ENCODE results near the gene CABP2.
A peak's percentile ranks its signal among the peaks of the same experiment; 100 is the strongest.
"Not testable (repeated sequence)": the region's sequence is repeated elsewhere in the genome, so short reads cannot be mapped to it uniquely, and the experiment has no call there.

Gene CABP2

GRCh38 chr11:67493548-67494370 lies 29.5 kb downstream of the CABP2 start:
- no peak for FAIRE-seq

GRCh38 chr11:67492801-67493547 lies 30.3 kb downstream of the CABP2 start:
- no peak for FAIRE-seq

- FAIRE-seq = no peak
Observed at GRCh38 chr11:67492069-67492727, 31.0 kb downstream of the CABP2 start.

DNA sequence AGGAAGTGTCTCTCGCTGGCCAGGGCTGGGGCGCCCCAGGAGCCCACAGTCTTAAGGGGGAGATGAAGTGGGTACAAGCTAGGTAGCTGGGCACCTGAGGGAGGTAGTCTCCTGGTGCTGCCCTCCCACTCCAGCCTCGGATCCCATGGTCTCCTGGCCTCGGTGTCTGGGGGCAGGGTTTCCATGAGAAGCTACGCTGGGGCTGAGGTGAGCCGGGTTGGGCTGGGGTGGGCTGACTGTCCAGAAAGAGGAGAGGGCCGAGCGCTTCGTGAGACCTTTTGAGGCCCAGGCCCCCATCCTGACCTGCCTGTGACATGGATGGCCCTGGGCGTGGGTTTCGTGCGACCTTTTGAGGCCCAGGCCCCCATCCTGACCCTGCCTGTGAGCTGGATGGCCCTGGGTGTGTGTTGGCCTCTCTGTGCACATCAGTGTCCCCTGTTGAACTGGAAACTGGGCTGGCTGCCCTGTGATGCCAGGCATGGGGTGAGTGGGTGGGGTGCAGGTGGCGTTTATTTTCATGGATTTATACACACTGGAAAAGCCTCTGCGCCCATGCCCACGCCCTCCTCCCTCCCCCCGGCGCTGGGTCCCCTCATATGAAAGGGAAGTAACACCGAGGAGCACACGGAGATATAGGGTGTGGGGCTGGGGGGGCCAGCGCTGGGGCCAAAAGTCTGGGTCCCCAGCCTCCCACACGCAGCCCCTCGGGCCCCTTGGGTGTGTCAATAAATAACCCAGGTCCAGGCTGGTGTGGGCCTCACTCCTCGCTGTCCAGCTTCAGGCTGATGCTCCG lies 31.8 kb downstream of the CABP2 start:
- FAIRE-seq = no peak

GRCh38 chr11:67490727-67491065 lies 32.5 kb downstream of the CABP2 start:
- FAIRE-seq = no peak

- FAIRE-seq = no peak
Observed at GRCh38 chr11:67489885-67490726, 33.1 kb downstream of the CABP2 start.

DNA sequence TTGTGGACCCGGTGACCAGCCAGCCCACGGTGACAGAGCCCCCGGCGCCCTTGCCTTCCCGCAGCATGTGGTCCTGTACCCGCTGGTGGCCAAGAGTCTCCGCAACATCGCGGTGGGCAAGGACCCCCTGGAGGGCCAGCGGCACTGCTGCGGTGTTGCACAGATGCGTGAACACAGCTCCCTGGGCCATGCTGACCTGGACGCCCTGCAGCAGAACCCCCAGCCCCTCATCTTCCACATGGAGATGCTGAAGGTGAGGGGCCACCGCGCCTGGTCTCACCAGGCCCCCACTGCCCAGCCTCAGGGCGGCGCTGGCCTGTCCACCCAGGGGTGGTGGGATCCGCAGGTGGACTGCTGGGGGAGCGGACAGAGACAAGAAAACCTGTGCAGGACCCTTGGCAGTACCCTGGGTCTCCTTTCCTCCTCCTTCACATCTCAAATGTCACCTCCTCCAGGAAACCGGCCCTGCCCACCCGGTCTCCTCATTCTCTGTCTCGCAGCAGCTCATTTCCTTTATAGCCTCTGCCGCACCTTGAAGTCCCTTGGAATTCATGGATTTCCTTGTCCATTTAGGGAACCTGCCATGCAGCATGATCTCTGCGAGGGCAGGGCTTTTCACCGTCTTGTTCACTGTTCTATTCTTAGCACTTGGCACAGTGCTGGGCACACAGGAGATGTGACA lies 33.9 kb downstream of the CABP2 start:
- FAIRE-seq = peak; percentile 17

DNA sequence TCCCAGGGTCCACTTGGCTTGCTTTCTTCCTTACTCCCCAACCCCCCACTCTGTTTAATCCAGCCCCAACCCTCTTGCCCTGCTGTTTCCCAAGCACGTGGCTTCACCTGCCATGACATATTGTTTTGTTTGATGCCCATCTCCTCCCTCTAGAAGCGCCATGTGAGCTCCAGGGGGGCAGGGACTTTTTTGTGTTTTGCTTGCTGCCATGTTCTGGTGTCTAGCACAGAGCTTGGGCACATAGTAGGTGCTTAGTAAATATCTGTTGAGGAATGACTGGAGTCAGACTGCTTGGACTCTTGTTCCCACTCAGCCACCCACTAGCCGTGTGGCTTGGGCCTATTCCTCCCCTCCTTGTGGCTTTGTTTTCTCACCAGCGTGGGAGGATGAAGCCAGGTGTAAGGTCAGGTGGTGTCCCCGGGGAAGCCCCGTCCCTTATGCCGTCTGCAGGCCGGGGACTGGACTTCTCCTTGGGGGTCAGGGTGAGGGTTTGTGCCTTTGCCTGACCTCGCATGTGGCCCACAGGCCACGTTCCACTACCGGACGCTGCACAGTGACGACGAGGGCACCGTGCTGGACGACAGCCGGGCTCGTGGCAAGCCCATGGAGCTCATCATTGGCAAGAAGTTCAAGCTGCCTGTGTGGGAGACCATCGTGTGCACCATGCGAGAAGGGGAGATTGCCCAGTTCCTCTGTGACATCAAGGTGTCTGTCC lies 36.6 kb downstream of the CABP2 start:
- no peak for FAIRE-seq

GRCh38 chr11:67485873-67486361 lies 37.3 kb downstream of the CABP2 start:
- not testable (repeated sequence) for FAIRE-seq

DNA sequence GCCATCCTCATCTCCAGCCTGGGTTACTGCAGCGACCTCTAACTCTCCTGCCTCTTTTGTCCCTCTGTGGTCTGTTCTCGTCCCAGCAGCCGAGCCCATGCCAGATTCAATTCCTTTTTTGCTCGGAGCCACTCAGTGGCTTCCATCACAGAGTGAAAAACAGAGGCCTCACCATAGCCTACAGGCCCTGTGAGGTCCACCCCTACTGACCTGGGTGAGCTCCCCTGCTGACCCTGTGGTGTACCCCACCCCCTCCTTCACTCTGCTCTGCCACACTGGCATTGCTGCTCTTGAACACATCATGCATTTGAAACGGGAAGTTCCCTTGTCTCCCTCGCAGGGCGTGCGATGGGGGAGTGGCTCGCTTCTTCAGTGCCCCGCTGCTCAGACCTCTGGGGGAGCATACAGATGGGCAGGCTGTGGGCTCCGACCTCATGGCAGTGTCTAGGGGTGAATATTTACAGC lies 38.4 kb downstream of the CABP2 start:
- FAIRE-seq = no peak

DNA sequence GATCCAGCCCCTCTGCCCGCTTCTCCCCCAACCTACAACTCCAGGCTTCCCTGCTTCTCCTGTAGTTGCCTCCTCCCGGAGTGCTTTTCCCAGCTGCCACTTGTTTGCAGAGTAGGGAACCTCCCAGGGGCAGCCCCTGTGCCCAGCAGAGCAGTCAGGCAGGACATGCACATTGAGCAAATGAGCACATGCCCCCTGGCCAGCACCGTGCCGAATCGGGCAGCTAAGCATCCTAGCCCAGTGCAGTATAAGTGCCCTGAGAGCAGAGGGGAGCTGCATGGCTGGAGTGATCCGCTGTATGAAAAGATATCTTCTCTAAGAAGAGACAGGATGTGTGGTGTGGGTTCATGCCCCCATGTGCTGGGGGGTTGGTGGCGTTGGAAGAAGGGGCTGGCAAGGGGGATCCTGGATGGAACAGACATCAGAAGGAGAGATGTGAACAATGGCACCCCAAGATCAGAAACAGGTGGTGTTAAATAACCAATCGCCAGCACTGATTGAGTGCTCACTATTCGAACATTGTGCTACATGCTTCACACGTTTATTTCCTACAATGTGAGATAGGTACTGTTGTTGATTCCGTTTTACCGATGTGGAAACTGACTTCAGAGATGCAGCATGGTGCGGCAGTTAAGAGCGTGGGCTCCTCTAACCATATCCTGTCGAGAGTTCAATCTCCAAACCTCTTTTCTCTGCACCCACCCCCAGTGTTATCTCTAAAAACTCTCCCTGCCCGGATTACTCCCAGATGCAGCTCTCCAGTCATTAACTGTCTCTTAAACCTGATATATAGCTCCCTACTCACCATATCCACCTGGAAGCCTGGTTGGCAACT lies 39.2 kb downstream of the CABP2 start:
- FAIRE-seq = no peak

- peak; percentile 92 for FAIRE-seq
Observed at GRCh38 chr11:67482827-67483798, 40.1 kb downstream of the CABP2 start, which contains the start of gene AIP. Gene AIP, plus strand, starts transcription at chr11:67483026. Its CDS starts 133 bp downstream, at chr11:67483159.

- FAIRE-seq = no peak
Observed at GRCh38 chr11:67482275-67482826, 40.9 kb downstream of the CABP2 start.

- FAIRE-seq = not testable (repeated sequence)
Observed at GRCh38 chr11:67477344-67478050, 45.7 kb downstream of the CABP2 start.

GRCh38 chr11:67476692-67477091 lies 46.6 kb downstream of the CABP2 start:
- not testable (repeated sequence) for FAIRE-seq

GRCh38 chr11:67472882-67473281 lies 50.4 kb downstream of the CABP2 start:
- no peak for FAIRE-seq
